GM21737 (cell line): ENCODE results near the gene COQ8A.
"Not testable (repeated sequence)": the region's sequence is repeated elsewhere in the genome, so short reads cannot be mapped to it uniquely, and the experiment has no call there.

ENCODE experiments used
- ATAC-seq: cut with Tn5 transposase; IDR thresholded peaks from one replicate; pipeline ENCODE4 v1.9.1; 2021; ENCODE audit warnings: mild to moderate bottlenecking, moderate library complexity; ENCODE audit not compliant: unreplicated experiment

The COQ8A gene

DNA sequence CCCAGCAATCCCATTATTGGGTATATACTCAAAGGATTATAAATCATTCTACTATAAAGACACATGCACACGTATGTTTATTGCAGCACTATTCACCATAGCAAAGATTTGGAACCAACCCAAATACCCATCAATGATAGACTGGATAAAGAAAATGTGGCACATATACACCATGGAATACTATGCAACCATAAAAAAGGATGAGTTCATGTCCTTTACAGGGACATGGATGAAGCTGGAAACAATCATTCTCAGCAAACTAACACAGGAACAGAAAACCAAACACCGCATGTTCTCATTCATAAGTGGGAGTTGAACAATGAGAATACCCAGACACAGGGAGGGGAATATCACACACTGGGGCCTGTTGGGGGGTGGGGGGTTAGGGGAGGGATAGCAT, 59.5 kb downstream of the COQ8A start:
- ATAC-seq, result not testable (repeated sequence)

DNA sequence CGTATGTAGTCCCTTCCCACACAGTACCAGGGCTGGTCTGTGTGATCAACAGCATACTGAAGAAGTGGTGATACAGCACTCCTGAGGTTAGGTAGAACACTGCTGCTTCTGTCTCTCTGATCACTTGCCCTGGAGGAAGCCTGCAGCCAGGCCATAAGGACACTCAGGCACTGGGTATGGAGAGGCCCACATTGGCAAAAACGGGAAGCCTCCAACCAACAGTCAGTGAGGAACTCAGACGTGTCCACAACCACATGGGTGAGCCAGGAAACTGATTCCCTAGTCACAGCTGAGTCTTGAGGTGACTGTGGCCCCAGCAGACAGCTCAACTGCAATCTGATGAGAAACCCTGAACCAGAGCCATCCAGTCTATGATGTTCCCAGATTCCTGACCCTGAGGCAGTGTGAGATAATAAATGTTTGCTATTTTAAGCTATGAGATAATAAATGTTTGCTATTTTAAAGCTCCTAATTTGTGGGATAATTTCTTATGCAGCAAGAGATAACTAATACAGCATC, 62.5 kb downstream of the COQ8A start:
- no peak for ATAC-seq

DNA sequence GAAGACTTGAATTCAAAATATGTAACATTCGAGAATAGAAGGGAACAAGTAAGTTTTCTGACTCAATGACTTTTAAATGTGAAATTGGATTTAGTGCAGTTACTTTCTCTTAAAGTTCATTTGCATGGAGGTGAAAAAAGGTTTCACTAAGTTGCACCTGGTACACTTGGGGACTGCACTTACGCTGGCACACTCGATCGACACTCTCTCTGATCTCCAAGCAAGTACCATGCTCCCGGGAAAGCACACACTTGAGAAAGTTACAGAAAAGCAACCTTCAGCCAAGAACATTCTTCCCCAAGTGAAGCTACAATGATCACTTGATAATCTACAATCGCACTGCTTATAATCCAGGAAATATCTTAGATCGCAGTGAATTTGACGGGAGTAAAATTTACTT, 63.1 kb downstream of the COQ8A start:
- ATAC-seq, result no peak

DNA sequence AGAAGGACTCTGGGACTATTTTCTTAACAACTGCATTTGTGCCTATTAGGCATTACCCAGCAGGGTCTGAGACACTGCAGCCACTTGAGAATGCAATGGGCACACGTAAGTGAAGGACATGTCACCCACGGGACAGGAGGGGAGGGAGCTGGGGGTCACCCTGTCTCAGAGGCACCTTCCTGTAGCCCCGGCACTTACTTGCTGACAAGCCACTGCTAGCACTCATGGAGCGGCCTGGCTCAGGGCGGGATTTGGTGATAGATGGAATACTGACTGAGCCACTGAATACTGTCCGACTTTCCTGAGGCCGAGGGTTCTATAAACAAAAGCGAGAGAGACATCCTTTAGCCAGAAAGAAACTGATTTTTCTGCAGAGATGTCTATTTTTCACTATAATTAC, 64.7 kb downstream of the COQ8A start:
- ATAC-seq, result no peak

DNA sequence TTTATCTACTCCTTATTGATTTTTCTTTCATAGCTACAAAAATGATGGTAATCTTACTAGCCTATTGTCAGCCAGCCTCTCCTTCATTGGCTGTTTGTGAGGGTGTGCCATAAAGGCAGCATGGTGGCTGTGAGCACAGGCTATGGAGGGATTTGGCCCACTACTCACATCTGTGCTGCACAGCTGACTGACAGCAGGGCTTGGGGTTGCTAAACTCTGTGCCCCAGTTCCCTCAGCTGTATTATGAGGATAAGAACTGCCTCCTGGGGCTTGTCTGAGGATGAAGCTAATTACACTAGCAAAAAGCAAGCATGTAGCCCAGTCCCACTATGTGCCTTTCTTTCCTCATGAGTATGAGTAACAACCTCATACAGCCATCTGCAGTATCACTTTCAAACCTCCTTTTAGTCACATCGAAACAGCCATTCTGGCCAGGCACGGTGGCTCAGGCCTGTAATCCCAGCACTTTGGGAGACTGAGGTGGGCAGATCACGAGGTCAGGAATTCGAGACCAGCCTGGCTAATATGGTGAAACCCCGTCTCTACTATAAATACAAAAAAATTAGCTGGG, 66.2 kb downstream of the COQ8A start:
- no peak for ATAC-seq

DNA sequence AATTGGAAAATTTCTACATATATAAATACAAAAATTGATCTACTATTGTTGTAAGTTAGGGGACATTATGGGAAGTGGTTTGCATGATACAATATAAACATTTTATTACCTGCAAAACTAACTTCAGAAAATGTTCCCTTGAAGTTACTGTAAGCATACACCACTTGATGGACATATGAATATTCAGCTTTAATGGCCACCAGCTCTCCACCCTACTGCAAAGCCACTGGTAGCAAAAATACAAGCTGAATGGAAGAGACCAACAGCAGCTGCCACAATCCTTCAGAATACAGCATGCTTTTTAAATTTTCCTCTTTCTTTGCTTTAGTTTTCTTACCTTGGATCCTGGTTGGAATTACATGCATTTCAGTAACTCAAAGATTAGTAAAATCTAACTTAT, 69.8 kb downstream of the COQ8A start:
- ATAC-seq, result no peak

DNA sequence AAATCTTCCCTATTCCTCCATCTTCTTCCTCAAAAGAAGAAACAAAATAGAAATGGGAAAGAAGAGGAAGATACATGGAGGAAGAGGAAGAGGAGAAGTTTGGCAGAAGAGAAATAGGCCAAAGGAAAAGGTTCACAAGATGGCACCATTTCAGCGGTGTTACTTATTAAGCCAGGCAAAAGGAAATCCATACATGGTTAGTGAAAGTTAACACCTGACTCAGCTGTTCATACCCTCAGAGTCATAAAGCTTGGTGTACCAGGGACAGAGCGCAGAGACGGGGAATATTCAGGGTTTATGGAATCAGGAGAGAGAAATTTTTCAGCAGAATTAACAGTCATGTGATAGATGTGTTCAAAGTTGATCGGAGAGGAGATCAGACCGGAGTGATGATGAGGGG, 70.6 kb downstream of the COQ8A start:
- ATAC-seq, result no peak

DNA sequence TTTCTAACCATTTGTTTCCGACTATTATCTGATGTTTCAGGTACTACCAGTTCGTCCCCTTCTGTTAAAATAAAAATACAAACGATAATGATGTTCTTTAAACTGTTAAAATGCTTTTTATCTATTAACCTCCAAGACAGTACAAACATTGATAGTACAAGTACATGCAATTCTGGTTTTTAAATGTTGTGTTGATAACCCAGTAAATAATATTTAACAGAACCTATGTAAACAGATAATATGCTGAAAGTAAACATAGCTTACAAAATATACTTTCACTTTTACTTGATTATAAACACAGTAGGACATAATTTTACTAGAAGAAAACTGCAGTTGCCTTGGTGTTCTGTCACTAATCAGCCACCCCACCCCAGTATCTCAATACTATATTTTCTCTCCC, 76.9 kb downstream of the COQ8A start:
- no peak for ATAC-seq

DNA sequence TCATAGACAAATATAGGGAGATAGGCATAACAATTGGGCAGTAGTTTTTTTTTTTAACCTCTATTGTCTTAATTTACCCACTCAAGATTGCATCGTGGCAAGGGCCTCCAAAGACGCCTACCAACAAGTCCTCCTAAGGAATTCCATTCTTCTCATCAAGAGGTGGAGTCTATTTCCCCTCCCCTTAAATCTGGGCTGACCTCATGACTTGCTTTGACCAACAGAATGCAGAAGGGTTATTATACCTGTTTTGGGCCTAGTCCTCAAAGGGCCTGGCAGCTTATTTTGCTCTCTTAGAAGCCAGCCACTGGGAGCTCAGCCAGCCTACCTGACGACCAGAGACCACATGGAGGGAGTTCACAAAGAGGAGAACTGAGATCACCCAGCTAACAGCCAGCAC, 92.3 kb downstream of the COQ8A start:
- ATAC-seq, result no peak

DNA sequence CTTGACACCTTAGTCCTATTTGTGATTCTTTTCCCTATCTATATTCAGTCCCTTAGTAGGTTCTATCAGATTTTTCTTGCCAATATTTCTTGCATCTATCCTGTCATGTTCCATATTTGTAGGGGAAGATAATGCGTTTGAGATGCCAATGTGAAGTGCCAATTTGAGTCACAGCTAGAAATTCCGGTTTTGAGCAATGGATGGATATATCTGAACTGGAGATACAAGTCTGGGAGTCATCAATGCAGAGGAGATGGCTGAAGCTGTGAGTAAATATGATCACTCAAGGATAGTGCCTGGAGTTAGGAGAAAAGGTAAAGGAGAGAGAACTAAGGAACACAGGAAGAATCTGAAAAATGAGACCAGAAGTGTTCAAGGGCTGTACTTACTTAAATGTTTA, 93.8 kb downstream of the COQ8A start:
- no peak for ATAC-seq

DNA sequence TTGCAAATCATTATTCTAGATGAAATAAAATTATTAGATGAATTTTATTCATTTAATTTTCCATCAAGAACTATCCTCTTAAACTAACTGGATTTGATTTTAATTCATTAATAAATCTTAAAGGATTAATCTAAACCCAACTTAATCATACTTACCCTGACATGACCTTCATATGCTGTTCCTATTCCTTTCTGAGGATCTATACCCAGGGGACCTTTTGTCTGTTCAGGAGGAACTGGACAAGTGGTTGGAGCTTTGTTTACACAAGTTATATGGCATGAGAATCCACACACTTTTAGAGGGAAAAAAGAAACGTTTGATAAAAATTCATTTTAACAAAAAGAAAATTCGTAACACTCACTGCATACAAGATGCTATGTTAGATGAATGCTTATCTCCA, 95.2 kb downstream of the COQ8A start:
- no peak for ATAC-seq

DNA sequence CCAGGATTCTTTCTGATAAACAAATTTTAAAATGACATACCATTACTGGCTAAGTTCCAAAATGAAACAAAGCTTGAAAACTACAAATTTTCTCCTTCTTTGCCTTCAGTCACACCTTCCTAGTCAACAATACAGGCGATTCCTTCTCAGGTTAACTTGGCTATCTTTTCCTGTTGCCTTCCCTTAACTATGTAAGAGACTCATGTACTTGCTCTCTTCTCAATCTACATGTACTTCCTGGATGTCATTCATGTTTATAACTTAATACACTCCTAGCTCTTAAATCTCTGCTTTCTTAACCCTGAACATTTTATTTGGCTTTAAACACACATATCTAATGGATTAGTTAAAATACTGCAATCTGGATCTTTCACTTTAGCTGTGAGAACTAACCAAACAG, 97.0 kb downstream of the COQ8A start:
- no peak for ATAC-seq
